GM12878 (cell line): Measurements from ENCODE around the gene HCK. TPM values are rescaled to one million over a fixed set of nuclear protein-coding genes. Genes with fewer than 3 reads are reported as not detected.

Source experiments
- ATF7 ChIP-seq: fragments of 450-650 bp; IDR thresholded peaks from 2 replicates; pipeline ENCODE4 v1.6.1; 2016; ENCODE audit warnings: low read depth, mild to moderate bottlenecking
- CHD1 ChIP-seq: IDR thresholded peaks from 2 replicates; pipeline ENCODE4 v1.6.1; 2012; ENCODE audit warnings: low read depth, low read length, improper control_type of control experiment
- EP300 ChIP-seq, 2 experiments: fragments of 150-350 bp in 1 of 2; IDR thresholded peaks; 2 replicates each; pipeline ENCODE4 v1.6.1; 2011 to 2012; ENCODE audit warnings: low read depth in 2 of 2, low read length in 2 of 2, borderline replicate concordance in 1 of 2, improper control_type of control experiment in 1 of 2, inconsistent platforms in 1 of 2; ENCODE audit not compliant: control insufficient read depth in 1 of 2
- ESRRA ChIP-seq: IDR thresholded peaks from 2 replicates; pipeline ENCODE4 v1.6.1; 2012; ENCODE audit warnings: mild to moderate bottlenecking, low read length, improper control_type of control experiment
- ETV6 ChIP-seq, 2 experiments: fragments of 450-650 bp in 1 of 2; IDR thresholded peaks in 1 of 2; conservative IDR thresholded peaks in 1 of 2; 2 replicates each; pipeline ENCODE4 v1.6.1; 2014; ENCODE audit warnings: antibody characterized with exemption in 1 of 2, borderline replicate concordance in 1 of 2, low read depth in 1 of 2, mild to moderate bottlenecking in 1 of 2, moderate library complexity in 1 of 2
- FOS ChIP-seq: IDR thresholded peaks from 3 replicates; pipeline ENCODE4 v1.6.1; 2011; ENCODE audit warnings: borderline replicate concordance; ENCODE audit not compliant: insufficient read length; ENCODE audit errors: extremely low read depth
- FOXK2 ChIP-seq: fragments of 450-650 bp; IDR thresholded peaks from 2 replicates; pipeline ENCODE4 v1.6.1; 2017; ENCODE audit warnings: mild to moderate bottlenecking, moderate library complexity
- HDAC6 ChIP-seq: fragments of 200-600 bp; sonication (generic); IDR thresholded peaks from one replicate; pipeline ENCODE4 v1.8.0; 2017; ENCODE audit warnings: antibody characterized with exemption; ENCODE audit not compliant: unreplicated experiment
- HDGF ChIP-seq: fragments of 450-650 bp; IDR thresholded peaks from 2 replicates; pipeline ENCODE4 v1.6.1; 2016; ENCODE audit warnings: antibody characterized with exemption
- JUNB ChIP-seq: IDR thresholded peaks from 2 replicates; pipeline ENCODE4 v1.6.1; 2016; ENCODE audit warnings: antibody characterized with exemption, mild to moderate bottlenecking
- KLF5 ChIP-seq: fragments of 450-650 bp; IDR thresholded peaks from 2 replicates; pipeline ENCODE4 v1.6.1; 2014; ENCODE audit warnings: mild to moderate bottlenecking; ENCODE audit not compliant: partially characterized antibody
- MEF2A ChIP-seq: IDR thresholded peaks from 2 replicates; pipeline ENCODE4 v1.6.1; 2011; ENCODE audit warnings: low read depth, mild to moderate bottlenecking, low read length, moderate library complexity; ENCODE audit not compliant: insufficient read depth
- NR2C2 ChIP-seq: IDR thresholded peaks from 2 replicates; pipeline ENCODE4 v1.6.1; 2011; ENCODE audit warnings: borderline replicate concordance, low read depth; ENCODE audit not compliant: control insufficient read depth, insufficient read length
- POLR2A ChIP-seq: IDR thresholded peaks from 2 replicates; pipeline ENCODE4 v1.6.1; 2011; ENCODE audit warnings: low read depth, mild to moderate bottlenecking, low read length
- POLR2AphosphoS2 ChIP-seq: IDR thresholded peaks from 2 replicates; pipeline ENCODE4 v1.6.1; 2011; ENCODE audit warnings: low read depth, mild to moderate bottlenecking, low read length, improper control_type of control experiment, moderate library complexity
- RCOR1 ChIP-seq: conservative IDR thresholded peaks from 2 replicates; pipeline ENCODE4 v1.6.1; 2012; ENCODE audit warnings: low read depth, low read length, improper control_type of control experiment
- SP1 ChIP-seq: IDR thresholded peaks from one replicate; pipeline ENCODE4 v1.6.1; 2011; ENCODE audit warnings: low read depth, low read length
- SREBF1 ChIP-seq: IDR thresholded peaks from 2 replicates; pipeline ENCODE4 v1.6.1; 2012; ENCODE audit warnings: mild to moderate bottlenecking, low read length
- SRF ChIP-seq, 2 experiments: IDR thresholded peaks; 2 replicates each; pipeline ENCODE4 v1.6.1; 2011; ENCODE audit warnings: low read depth in 2 of 2, low read length in 2 of 2, mild to moderate bottlenecking in 1 of 2, moderate library complexity in 1 of 2
- SUPT20H ChIP-seq: IDR thresholded peaks from 2 replicates; pipeline ENCODE4 v1.6.1; 2011; ENCODE audit warnings: low read depth, mild to moderate bottlenecking, low read length, moderate library complexity, borderline replicate concordance; ENCODE audit not compliant: control insufficient read depth
- TAF1 ChIP-seq: IDR thresholded peaks from 2 replicates; pipeline ENCODE4 v1.6.1; 2011; ENCODE audit warnings: mild to moderate bottlenecking, low read depth, low read length, borderline replicate concordance
- ZNF592 ChIP-seq: fragments of 450-650 bp; IDR thresholded peaks from 2 replicates; pipeline ENCODE4 v1.6.1; 2017; ENCODE audit warnings: mild to moderate bottlenecking, moderate library complexity
- polyA plus RNA-seq, 11 experiments: library from polyadenylated mRNA; depleted of rRNA in 4 of 11; unstranded in 6 of 11; stranded (reverse) in 5 of 11; fragments of >200 nt; fragmentation: Nextera tagmentation in 4 of 11; fragmentation: Illumina TruSeq in 1 of 11; extraction: Ambion mirVana in 4 of 11; extraction: Trizol in 1 of 11; gene quantifications; 1 replicate in 1 of 11; 2 replicates in 10 of 11; pipeline versions ENCODE4 v1.2.1 to v1.2.3, GENCODE V29; 2011 to 2016; ENCODE audit warnings: inconsistent platforms in 2 of 11, missing spikeins in 2 of 11, low read depth in 1 of 11
- total RNA-seq, 4 experiments: library from RNA; depleted of rRNA in 3 of 4; stranded (reverse); fragments of >200 nt in 3 of 4; fragmentation: Illumina TruSeq in 1 of 4; extraction: Trizol in 1 of 4; gene quantifications; 2 replicates each; pipeline versions ENCODE4 v1.2.1 to v1.2.3, GENCODE V29; 2013 to 2021
- TF ChIP-seq, protein P1 (sequence below): IDR thresholded peaks from 2 replicates; pipeline ENCODE4 v1.6.1; 2012; ENCODE audit warnings: low read depth, low read length, improper control_type of control experiment
- TF ChIP-seq, protein P2 (sequence below): fragments of 450-650 bp; IDR thresholded peaks from 2 replicates; pipeline ENCODE4 v1.6.1; 2018; ENCODE audit warnings: borderline replicate concordance, mild to moderate bottlenecking; ENCODE audit not compliant: partially characterized antibody

HCK gene
- total and polyA plus RNA-seq, 10 of the 15 experiments (the other 5 are each of a cell fraction or from before 2014, with no cell fraction given) = 1.3 to 30.3 (median 18.5) TPM

- TF ChIP-seq SUPT20H = no peak
- TF ChIP-seq POLR2A = no peak; the same call in 1 of the 2 replicates
- no peak for TF ChIP-seq KLF5
- peak; percentile 76 for TF ChIP-seq FOXK2
- no peak for TF ChIP-seq ESRRA
- no peak for TF ChIP-seq JUNB
- TF ChIP-seq SREBF1 = no peak
- TF ChIP-seq HDAC6 = no peak
- TF ChIP-seq FOS = no peak
- no peak for TF ChIP-seq MEF2A
- TF ChIP-seq HDGF = peak; percentile 86
- no peak for TF ChIP-seq CHD1
- TF ChIP-seq RCOR1 = no peak
- TF ChIP-seq EP300 (IDR thresholded peaks at IDR 0.05; ENCODE audit: borderline replicate concordance in 1 of 2, control insufficient read depth in 1 of 2, low read depth in 2 of 2, low read length in 2 of 2) = peak in 1 of 2 experiments; percentile 22; a peak in 1 of 4 replicates
- TF ChIP-seq NR2C2 = no peak
- TF ChIP-seq POLR2AphosphoS2 = no peak
- no peak for TF ChIP-seq TAF1
- no peak for TF ChIP-seq SP1
- no peak for TF ChIP-seq ETV6 (conservative IDR thresholded peaks at IDR 0.05 in 1 of 2, IDR thresholded peaks at IDR 0.05 in 1 of 2; ENCODE audit: borderline replicate concordance in 1 of 2, low read depth in 1 of 2)
- TF ChIP-seq, protein P1, sequence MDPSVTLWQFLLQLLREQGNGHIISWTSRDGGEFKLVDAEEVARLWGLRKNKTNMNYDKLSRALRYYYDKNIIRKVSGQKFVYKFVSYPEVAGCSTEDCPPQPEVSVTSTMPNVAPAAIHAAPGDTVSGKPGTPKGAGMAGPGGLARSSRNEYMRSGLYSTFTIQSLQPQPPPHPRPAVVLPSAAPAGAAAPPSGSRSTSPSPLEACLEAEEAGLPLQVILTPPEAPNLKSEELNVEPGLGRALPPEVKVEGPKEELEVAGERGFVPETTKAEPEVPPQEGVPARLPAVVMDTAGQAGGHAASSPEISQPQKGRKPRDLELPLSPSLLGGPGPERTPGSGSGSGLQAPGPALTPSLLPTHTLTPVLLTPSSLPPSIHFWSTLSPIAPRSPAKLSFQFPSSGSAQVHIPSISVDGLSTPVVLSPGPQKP = no peak
- peak; percentile 31; the same call in 1 of the 2 replicates for TF ChIP-seq ATF7
- no peak for TF ChIP-seq SRF (IDR thresholded peaks at IDR 0.05; ENCODE audit: low read depth in 2 of 2, low read length in 2 of 2)
- TF ChIP-seq, protein P2, sequence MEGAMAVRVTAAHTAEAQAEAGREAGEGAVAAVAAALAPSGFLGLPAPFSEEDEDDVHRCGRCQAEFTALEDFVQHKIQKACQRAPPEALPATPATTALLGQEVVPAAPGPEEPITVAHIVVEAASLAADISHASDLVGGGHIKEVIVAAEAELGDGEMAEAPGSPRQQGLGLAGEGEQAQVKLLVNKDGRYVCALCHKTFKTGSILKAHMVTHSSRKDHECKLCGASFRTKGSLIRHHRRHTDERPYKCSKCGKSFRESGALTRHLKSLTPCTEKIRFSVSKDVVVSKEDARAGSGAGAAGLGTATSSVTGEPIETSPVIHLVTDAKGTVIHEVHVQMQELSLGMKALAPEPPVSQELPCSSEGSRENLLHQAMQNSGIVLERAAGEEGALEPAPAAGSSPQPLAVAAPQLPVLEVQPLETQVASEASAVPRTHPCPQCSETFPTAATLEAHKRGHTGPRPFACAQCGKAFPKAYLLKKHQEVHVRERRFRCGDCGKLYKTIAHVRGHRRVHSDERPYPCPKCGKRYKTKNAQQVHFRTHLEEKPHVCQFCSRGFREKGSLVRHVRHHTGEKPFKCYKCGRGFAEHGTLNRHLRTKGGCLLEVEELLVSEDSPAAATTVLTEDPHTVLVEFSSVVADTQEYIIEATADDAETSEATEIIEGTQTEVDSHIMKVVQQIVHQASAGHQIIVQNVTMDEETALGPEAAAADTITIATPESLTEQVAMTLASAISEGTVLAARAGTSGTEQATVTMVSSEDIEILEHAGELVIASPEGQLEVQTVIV = no peak
- no peak for TF ChIP-seq ZNF592
Measured at GRCh38 chr20:32132911-32133549, 81.0 kb downstream of the HCK start (continued).
